GM23248 (cell line): ENCODE measurements around the gene BHMT2.

Experiments
- EZH2 ChIP-seq: fragments of 200-600 bp; sonication (generic); IDR thresholded peaks from 2 replicates; pipeline ENCODE4 v1.6.1; 2018; ENCODE audit warnings: antibody characterized with exemption, mild to moderate bottlenecking; ENCODE audit not compliant: insufficient read depth, poor library complexity, severe bottlenecking
- EZH2phosphoT487 ChIP-seq: fragments of 200-600 bp; sonication (generic); IDR thresholded peaks from 2 replicates; pipeline ENCODE4 v1.6.1; 2018; ENCODE audit warnings: antibody characterized with exemption, moderate library complexity, mild to moderate bottlenecking, low read depth; ENCODE audit not compliant: insufficient read depth

- TF ChIP-seq EZH2, result no peak
- no peak for TF ChIP-seq EZH2phosphoT487
Observed at GRCh38 chr5:79022771-79023170, 46.8 kb upstream of the BHMT2 start.
